H9 (cell line): ENCODE data around the gene ANKS1B. TPM values are rescaled to one million over a fixed set of nuclear protein-coding genes. Genes with fewer than 3 reads are reported as not detected.

Experiments used
- DNase-seq: peaks from one replicate; pipeline ENCODE4 v3.0.0-alpha.2; 2017
- H2AFZ ChIP-seq: one replicate; pipeline ENCODE4 v1.6.1; 2013; ENCODE audit warnings: mild to moderate bottlenecking, low read length, control low read depth, moderate library complexity
- H2AK5ac ChIP-seq: 2 replicates; pipeline ENCODE4 v1.6.1; 2013; ENCODE audit warnings: low read length, control low read depth, mixed read lengths; ENCODE audit not compliant: insufficient read length
- H2BK120ac ChIP-seq: one replicate; pipeline ENCODE4 v1.6.1; 2013; ENCODE audit warnings: low read depth, mild to moderate bottlenecking, low read length, control low read depth, inconsistent platforms; ENCODE audit not compliant: poor library complexity, severe bottlenecking
- H2BK12ac ChIP-seq: 2 replicates; pipeline ENCODE4 v1.6.1; 2013; ENCODE audit warnings: low read length, control low read depth, mixed read lengths, low read depth; ENCODE audit not compliant: insufficient read length
- H2BK15ac ChIP-seq: 2 replicates; pipeline ENCODE4 v1.6.1; 2013; ENCODE audit warnings: low read depth, low read length, control low read depth
- H2BK20ac ChIP-seq: one replicate; pipeline ENCODE4 v1.6.1; 2013; ENCODE audit warnings: low read depth, mild to moderate bottlenecking, low read length, control low read depth, inconsistent platforms; ENCODE audit not compliant: poor library complexity, severe bottlenecking
- H2BK5ac ChIP-seq: 2 replicates; pipeline ENCODE4 v1.6.1; 2013; ENCODE audit warnings: low read length, control low read depth, mixed read lengths; ENCODE audit not compliant: insufficient read length
- H3K14ac ChIP-seq: 2 replicates; pipeline ENCODE4 v1.6.1; 2013; ENCODE audit warnings: low read length, control low read depth; ENCODE audit not compliant: insufficient read depth
- H3K18ac ChIP-seq: 2 replicates; pipeline ENCODE4 v1.6.1; 2013; ENCODE audit warnings: low read depth, mild to moderate bottlenecking, mixed read lengths, low read length, control low read depth; ENCODE audit not compliant: insufficient read length
- H3K23ac ChIP-seq: 2 replicates; pipeline ENCODE4 v1.6.1; 2013; ENCODE audit warnings: low read length, control low read depth, mixed read lengths, low read depth; ENCODE audit not compliant: insufficient read length
- H3K23me2 ChIP-seq: 2 replicates; pipeline ENCODE4 v1.6.1; 2013; ENCODE audit warnings: low read depth, mild to moderate bottlenecking, mixed read lengths, low read length, control low read depth; ENCODE audit not compliant: insufficient read length, poor library complexity, severe bottlenecking
- H3K27ac ChIP-seq: 2 replicates; pipeline ENCODE4 v1.5.1; 2013; ENCODE audit warnings: low read length, control low read depth, mixed read lengths, low read depth; ENCODE audit not compliant: insufficient read length
- H3K27me3 ChIP-seq: 2 replicates; pipeline ENCODE4 v1.6.1; 2013; ENCODE audit warnings: low read length, control low read depth, inconsistent platforms; ENCODE audit not compliant: insufficient read depth
- H3K4ac ChIP-seq: 2 replicates; pipeline ENCODE4 v1.6.1; 2013; ENCODE audit warnings: low read depth, mild to moderate bottlenecking, control low read depth, inconsistent platforms, low read length, moderate library complexity
- H3K4me1 ChIP-seq: 2 replicates; pipeline ENCODE4 v1.6.1; 2013; ENCODE audit warnings: low read length, control low read depth, inconsistent platforms; ENCODE audit not compliant: insufficient read depth
- H3K4me2 ChIP-seq: 2 replicates; pipeline ENCODE4 v1.6.1; 2013; ENCODE audit warnings: low read length, control low read depth, mixed read lengths; ENCODE audit not compliant: insufficient read length, insufficient read depth
- H3K56ac ChIP-seq: 2 replicates; pipeline ENCODE4 v1.6.1; 2013; ENCODE audit warnings: low read depth, mild to moderate bottlenecking, mixed read lengths, low read length, control low read depth; ENCODE audit not compliant: insufficient read length
- H3K79me1 ChIP-seq: 2 replicates; pipeline ENCODE4 v1.6.1; 2013; ENCODE audit warnings: low read depth, mild to moderate bottlenecking, moderate library complexity, low read length, control low read depth, inconsistent platforms; ENCODE audit not compliant: insufficient read depth, poor library complexity, severe bottlenecking
- H3K79me2 ChIP-seq: 2 replicates; pipeline ENCODE4 v1.6.1; 2013; ENCODE audit warnings: low read length, control low read depth, inconsistent platforms; ENCODE audit not compliant: insufficient read depth
- H3K9ac ChIP-seq: 2 replicates; pipeline ENCODE4 v1.6.1; 2013; ENCODE audit warnings: low read length, control low read depth, mixed read lengths; ENCODE audit not compliant: insufficient read length; ENCODE audit errors: extremely low read depth
- H3K9me3 ChIP-seq: one replicate; pipeline ENCODE4 v1.6.1; 2013; ENCODE audit warnings: low read depth, low read length, inconsistent platforms; ENCODE audit not compliant: control insufficient read depth
- H3T11ph ChIP-seq: one replicate; pipeline ENCODE4 v1.6.1; 2013; ENCODE audit warnings: mild to moderate bottlenecking, low read length, control low read depth, inconsistent platforms
- H4K20me1 ChIP-seq: one replicate; pipeline ENCODE4 v1.6.1; 2013; ENCODE audit not compliant: control insufficient read depth, insufficient read length, insufficient read depth
- H4K5ac ChIP-seq: 2 replicates; pipeline ENCODE4 v1.6.1; 2013; ENCODE audit warnings: low read depth, mild to moderate bottlenecking, mixed read lengths, low read length, control low read depth; ENCODE audit not compliant: insufficient read length
- H4K8ac ChIP-seq: replicated peaks from 2 replicates; pipeline ENCODE4 v1.6.1; 2013; ENCODE audit warnings: low read length, control low read depth, mixed read lengths, low read depth; ENCODE audit not compliant: insufficient read length
- H4K91ac ChIP-seq: 2 replicates; pipeline ENCODE4 v1.6.1; 2013; ENCODE audit warnings: low read depth, mild to moderate bottlenecking, moderate library complexity, mixed read lengths, low read length, control low read depth; ENCODE audit not compliant: insufficient read length
- H3K27ac Mint-ChIP-seq, 3 experiments: 2 replicates in 2 of 3; 3 replicates in 1 of 3; pipeline ENCODE4 v1.8.0; 2020 to 2021; ENCODE audit warnings: mixed read lengths in 3 of 3, mild to moderate bottlenecking in 1 of 3, moderate library complexity in 1 of 3
- H3K27me3 Mint-ChIP-seq: 2 replicates; pipeline ENCODE4 v1.8.0; 2021; ENCODE audit warnings: low read depth, mild to moderate bottlenecking, moderate library complexity, mixed read lengths
- H3K36me3 Mint-ChIP-seq, 3 experiments: 2 replicates in 2 of 3; 3 replicates in 1 of 3; pipeline ENCODE4 v1.8.0; 2020 to 2021; ENCODE audit warnings: low read depth in 3 of 3, mixed read lengths in 3 of 3; ENCODE audit not compliant: insufficient read depth in 1 of 3
- H3K4me1 Mint-ChIP-seq, 2 experiments: 2 replicates each; pipeline ENCODE4 v1.8.0; 2020; ENCODE audit warnings: mixed read lengths in 2 of 2
- H3K4me3 Mint-ChIP-seq, 2 experiments: 2 replicates in 1 of 2; 3 replicates in 1 of 2; pipeline ENCODE4 v1.8.0; 2020 to 2021; ENCODE audit warnings: mild to moderate bottlenecking in 2 of 2, mixed read lengths in 2 of 2, moderate library complexity in 1 of 2
- H3K9me3 Mint-ChIP-seq, 2 experiments: 2 replicates in 1 of 2; 3 replicates in 1 of 2; pipeline ENCODE4 v1.8.0; 2020; ENCODE audit warnings: mild to moderate bottlenecking in 2 of 2, mixed read lengths in 2 of 2, moderate library complexity in 1 of 2
- CTCF ChIP-seq: fragments of 200-600 bp; sonication (generic); conservative IDR thresholded peaks from 3 replicates; pipeline ENCODE4 v1.8.0; 2021; ENCODE audit warnings: antibody characterized with exemption, mild to moderate bottlenecking
- WGBS: extraction: QIAGEN DNeasy Blood & Tissue Kit; methylation state at CpG from one replicate; pipeline ENCODE4 v1.1.7; 2013; ENCODE audit warnings: missing lambda C conversion rate, low lambda C conversion rate, mixed read lengths; ENCODE audit not compliant: insufficient read length; ENCODE audit errors: extremely low coverage; 5-methylcytosine and 5-hydroxymethylcytosine counted together
- total RNA-seq: library from RNA; stranded (reverse); gene quantifications from 2 replicates; pipeline ENCODE4 v1.2.1, GENCODE V29; 2021

Gene ANKS1B
- total RNA-seq, 1 experiment from 2014 or later, result 4.1 TPM

GRCh38 chr12:98870504-98870903 lies 1114.2 kb downstream of the ANKS1B start:
- Mint-ChIP-seq H3K4me1 (peaks cover 10% of the 10 kb centered on the region in 2 experiments), H3K36me3 (no peaks in the 10 kb centered on the region; a peak in 2 of 7 replicates), H3K27ac (peak overlapping the region in 1 of 3 experiments; percentile 41; a peak in 1 of 7 replicates), H3K9me3 (no peaks in the 10 kb centered on the region; a peak in 3 of 5 replicates), H3K4me3 (no peak overlapping the region), H3K27me3 (no peaks in the 10 kb centered on the region)
- Histone ChIP-seq H2AK5ac (no peak overlapping the region), H2BK12ac (no peak overlapping the region), H3K18ac (no peak overlapping the region), H2BK120ac (no peak overlapping the region), H3K4me1 (peaks cover 6% of the 10 kb centered on the region; the same call in 1 of the 2 replicates), H4K91ac (no peak overlapping the region), H3K23ac (no peak overlapping the region), H3K4ac (no peak overlapping the region), H2BK5ac (no peak overlapping the region), H3K23me2 (no peaks in the 10 kb centered on the region), H3K27ac (no peak overlapping the region), H3K4me2 (no peak overlapping the region), H3K56ac (no peak overlapping the region), H3K79me1 (no peaks in the 10 kb centered on the region), H4K5ac (no peak overlapping the region), H3K9ac (no peak overlapping the region), H3K27me3 (no peaks in the 10 kb centered on the region), H3K9me3 (no peaks in the 10 kb centered on the region), H3T11ph (no peak overlapping the region), H3K79me2 (no peaks in the 10 kb centered on the region), H4K20me1 (no peaks in the 10 kb centered on the region), H4K8ac (no peak overlapping the region), H2BK20ac (no peak overlapping the region), H3K14ac (no peak overlapping the region), H2AFZ (no peak overlapping the region), H2BK15ac (no peak overlapping the region)
- TF ChIP-seq CTCF, result no peak
- WGBS, result no CpG with 5 or more reads among the region's 6 CpGs
- no peak for DNase-seq
